Stimulated activated CD8-positive, alpha-beta memory T cell treated with anti-CD3 and anti-CD28 coated beads, Interleukin-4, amount 100 ng/mL, for 48 hours (primary cell): ENCODE measurements around the gene PXDN.
"Not testable (repeated sequence)": the region's sequence is repeated elsewhere in the genome, so short reads cannot be mapped to it uniquely, and the experiment has no call there.

Experiments
- DNase-seq: peaks from one replicate; pipeline ENCODE4 v3.0.0-alpha.2; 2020

PXDN gene

DNA sequence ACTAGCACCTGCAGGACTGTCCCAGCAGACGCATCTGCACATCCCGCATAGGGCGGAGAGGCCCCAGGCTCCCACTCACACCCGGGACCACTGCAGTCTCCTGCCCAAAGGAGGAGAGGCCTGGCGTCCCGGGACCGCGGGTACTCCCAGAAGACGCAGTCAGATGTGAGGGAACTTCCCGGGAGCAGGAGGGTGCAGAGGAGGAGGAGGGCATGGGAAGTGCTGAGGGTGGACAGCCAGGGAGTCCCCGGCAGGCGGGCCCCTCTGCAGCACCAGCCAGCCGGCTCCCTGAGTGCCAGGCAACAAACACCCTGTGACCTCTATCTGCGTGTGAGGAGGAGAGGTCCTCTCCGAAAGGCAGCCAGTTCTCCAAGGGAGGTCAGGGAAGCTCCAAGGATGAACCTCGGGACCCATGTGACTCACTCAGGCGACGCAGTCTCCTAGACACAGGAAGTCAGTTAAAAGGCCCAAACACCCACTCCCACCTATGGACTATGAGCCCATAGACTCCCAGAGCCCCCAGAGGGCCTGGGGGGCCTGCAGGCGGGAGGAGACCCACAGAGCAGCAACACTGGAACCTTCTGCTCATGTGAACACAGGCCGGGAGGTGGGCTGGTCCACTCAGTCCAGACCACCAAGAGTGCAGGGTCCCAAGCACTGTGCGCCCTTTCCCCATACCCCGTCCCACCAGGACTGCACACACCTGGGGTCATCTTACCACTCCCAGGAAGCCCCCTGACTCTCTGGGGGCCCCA, 4.2 kb downstream of the PXDN start:
- DNase-seq: no peak

DNA sequence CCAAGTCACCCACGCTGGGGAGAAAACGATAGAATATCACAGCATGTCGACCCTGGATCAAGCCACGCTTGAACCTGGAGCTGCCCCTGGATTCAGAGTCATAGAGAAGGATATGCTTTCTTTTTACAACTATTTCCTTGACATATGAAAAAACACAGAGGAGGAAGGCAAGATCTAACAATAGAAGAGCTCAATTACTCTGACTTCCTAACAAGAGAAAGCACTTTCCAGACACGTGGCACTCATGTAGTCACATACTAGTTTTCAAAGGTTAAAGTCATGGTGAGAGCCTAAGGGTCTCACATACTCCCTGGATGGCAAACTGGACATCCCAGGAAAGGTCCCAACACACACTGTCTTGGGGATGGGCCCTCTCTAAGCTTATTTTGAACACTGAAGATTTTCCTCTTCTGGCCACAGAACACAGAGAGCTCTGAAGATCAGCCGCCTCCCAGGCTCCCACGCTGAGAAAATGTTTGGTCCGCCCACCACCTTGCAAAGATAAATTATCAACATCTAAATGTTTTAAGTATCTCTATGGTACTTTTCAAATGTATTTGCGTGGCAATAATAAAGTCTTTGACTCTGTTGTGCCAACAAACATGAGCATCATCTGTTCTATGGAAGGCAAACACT, 4.9 kb downstream of the PXDN start:
- no peak for DNase-seq

DNA sequence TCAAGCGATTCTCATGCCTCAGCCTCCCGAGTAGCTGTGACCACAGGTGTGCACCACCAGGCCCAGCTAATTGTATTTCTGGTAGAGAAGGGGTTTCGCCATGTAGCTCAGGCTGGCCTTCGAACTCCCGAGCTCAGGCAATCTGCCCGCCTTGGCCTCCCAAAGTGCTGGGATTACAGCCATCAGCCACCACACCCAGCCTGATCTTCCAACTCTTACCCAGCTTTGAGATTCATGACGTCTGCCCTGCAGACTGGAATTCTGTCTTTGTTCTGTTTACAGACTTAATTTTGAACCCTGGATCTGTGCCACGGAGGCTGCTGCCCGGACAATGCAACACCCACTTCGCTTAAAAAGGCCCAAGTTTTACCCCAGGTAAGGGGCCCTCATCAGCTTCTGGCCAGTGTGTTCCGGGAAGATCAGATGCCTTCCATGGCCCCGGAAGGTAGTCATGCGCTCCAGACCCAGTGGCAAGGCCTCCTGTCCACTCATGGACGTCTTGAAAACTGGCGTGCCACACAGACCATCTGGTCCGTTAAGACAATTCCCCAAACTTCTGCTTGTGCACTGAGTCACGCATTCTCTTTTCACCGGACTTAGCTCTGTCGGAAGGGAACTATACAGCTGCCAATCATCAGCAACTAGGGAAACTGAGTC, 5.5 kb downstream of the PXDN start:
- no peak for DNase-seq

DNA sequence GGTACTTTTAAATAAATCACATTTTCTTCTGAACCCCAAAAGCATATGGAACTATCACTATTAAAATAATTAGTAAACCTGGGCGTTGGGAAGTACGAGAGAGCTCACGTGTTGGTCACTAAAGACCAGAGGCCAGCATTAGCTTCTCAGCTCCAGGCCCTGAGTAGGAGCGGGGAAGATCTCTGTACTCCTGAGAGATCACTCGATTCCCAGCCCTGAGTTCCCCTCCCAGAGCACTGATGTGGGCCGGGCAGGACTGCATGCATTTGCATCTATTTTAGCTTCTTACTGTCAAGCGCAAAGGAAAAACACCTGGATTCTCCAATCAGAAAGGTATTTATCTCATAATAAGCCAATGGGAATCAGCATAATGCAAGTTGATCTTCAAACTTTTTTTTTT, 6.2 kb downstream of the PXDN start:
- no peak for DNase-seq

DNA sequence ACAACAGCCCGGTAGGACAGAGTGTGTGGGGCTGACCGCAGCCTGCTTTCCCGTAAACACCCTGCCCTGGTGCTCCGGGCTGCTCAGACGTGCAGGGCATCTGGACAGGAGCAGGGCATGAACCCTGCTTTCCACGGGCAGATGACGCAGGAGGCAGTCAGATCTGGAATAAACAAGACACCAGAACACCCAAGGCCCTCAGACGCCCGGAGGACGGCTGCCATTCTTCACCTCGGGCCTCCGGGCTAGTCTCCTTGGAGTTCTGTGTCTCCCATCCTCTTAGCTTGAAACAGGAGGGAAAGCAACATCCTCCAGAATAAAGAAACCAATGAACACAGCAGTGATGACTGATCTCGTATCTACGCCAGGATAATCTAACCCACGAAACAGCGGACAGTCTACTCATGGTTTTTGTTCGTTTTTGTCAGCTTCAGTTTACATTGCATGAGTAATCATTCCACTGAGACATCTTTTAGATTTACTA, 7.3 kb downstream of the PXDN start:
- DNase-seq: no peak

DNA sequence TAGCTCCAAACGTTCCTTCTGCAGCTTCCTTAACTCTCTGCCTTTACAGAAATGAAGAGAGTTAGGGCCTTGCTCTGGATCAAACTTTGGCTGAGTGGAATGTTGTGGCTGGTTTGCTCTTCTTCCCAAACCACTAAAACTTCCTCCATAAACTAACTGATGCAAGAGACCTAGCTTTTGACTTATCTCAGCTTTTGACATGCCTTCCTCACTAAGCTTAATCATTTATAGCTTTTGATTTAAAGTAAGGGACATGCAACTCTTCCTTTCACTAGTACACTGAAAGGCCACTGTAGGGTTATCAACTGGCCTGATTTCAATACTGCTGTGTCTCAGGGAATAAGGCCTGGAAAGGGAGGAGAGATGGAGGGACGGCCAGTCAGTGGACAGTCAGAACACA, 8.3 kb downstream of the PXDN start:
- DNase-seq: no peak

DNA sequence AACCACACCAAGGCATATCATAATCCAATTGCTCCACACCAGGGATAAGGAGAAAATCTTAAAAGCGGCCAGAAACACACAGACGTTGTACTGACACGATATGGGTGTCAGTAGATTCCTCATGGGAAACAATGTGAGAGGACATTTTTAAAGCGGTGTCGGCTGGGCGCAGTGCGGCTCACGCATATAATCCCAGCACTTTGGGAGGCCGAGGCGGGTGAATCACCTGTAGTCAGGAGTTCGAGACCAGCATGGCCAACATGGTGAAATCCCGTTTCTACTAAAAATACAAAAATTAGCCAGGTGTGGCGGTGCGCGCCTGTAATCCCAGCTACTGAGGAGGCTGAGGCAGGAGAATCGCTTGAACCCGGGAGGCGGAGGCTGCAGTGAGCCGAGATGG, 11.0 kb downstream of the PXDN start:
- not testable (repeated sequence) for DNase-seq

DNA sequence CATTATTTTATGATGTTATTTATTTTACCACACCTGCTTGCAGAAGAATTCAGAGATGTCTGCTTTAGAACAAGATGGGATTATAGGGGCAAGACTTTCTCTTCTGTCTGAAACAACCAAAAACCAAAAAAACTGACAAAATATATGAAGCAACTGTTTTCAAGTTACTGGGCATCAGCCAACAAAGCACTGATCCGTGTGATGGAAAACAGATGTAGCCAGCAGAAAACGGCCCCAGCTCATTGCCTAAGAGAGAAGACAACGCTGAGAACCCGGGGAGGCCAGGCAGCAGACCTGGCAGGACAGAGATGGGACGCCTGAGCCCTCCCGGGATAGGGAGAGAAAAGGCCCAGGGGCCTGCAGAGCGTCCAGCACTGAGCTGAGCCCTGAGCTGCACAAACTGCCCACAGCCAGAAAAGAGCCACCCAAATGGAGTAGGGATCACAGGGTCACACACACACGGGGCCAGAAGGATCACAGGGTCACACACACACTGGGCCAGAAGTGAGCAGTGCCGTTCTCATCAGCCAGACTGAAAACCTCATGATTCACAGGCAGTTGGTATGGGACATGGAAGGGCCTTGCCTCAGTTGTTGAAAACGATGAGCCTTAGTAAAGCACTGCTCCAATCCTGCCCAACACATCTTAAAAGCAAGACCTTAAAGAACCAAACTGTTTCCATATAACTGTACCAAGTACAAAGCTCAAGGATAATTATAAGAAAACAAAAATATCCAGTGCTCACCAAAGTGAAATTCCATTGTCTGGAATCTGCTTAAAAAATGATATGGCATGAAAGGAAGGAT, 12.1 kb downstream of the PXDN start:
- no peak for DNase-seq

DNA sequence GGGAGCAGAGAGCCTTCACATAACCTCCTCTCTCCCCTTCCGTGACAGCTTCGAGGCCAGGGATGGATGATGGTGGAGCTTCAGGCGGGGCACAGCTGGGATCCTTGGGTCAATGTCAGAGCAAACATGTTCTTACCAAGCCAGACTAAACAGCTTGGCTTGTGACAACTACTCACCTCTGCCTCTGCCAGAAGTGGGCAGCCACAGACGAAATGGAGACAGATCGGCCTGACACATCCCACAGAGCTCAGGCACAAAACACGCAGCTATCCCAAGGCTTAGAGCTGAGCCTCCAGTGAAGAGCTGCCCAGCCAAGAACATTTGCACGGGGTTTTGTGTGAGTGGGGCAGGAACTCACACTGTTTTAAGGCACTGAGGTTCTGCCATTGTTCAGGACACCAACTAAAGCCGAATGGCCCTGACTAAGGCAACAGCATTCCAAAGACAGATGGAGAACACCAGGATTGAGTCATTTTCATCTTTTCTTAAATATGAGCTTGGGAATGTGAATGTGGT, 12.8 kb downstream of the PXDN start:
- DNase-seq: no peak

DNA sequence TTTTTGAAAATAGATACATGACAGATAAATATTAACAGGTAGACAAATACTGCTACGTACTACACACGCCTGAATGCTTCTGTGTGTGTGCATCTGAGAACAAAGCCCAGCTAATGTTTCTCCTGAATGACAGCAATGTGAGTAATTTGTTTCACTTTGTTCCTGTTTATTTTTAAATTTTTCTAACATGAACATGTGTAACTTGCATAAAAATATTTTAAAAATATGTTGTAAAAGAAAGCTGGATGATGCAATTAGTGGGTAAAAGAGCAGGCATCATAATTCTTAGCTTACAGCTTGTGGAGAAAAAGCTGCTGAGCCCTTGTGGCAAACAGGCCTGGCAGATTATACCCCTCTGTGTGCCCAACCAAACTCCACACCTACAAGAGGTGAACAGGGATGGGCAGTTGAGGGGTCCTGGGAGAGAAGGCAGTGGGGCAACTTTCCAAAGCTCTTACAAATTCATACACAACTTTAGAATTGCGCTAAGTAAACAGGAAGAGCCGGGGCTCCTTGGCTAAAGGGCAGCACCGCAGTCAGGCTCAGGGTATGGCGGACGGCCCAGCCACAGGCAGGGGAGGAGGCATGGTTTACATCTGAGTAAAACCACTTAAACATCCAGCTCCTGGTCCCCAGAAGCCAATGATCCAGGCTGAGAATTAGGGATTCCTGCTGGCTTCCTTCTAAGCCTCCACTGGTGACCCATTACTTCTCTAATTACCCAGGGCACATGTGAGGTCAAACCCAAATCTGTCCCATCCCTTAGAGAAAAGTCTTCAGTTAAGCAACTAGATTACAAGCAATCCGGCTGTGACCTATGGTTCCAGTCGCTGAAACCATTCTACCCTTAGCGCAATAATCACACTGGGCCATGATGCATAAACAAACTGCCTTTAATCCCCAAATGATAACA, 14.0 kb downstream of the PXDN start:
- DNase-seq: no peak

DNA sequence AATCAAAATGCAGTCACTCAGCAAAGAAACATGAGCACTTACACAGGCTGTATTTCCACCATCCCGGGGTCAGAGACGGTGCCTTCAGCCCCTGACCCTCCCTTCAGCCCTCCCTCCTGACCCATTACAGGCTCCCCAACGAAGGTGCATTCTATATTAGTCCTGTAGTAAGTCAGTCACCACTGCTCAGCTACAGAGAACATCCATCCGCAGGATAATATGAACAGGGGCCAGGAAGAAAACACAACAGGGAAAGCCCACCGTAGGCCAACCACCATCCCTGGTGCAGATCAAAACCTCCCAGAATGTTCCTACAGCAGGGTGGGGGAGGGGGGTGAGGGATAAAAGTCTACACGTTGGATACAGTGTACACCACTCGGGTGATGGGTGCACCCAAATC, 15.1 kb downstream of the PXDN start:
- no peak for DNase-seq

DNA sequence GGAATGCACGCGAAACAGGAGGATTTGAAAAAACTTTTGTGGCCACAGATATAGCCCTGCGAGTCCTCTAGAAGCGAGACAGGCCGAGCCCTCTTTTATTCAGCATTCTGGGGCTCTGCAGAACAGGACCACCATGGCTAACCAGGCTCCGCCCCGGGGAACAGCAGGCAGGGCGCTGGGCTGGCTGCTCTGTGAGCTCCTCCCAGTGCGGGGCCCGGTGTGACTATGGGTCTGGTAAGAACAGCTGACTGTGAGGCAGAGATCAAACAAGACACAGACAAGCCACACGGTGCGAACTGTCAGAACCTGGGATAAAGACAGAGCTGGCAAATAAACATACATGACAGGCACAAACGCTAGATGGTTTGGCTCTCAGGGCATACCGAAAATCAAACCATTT, 15.5 kb downstream of the PXDN start:
- no peak for DNase-seq

DNA sequence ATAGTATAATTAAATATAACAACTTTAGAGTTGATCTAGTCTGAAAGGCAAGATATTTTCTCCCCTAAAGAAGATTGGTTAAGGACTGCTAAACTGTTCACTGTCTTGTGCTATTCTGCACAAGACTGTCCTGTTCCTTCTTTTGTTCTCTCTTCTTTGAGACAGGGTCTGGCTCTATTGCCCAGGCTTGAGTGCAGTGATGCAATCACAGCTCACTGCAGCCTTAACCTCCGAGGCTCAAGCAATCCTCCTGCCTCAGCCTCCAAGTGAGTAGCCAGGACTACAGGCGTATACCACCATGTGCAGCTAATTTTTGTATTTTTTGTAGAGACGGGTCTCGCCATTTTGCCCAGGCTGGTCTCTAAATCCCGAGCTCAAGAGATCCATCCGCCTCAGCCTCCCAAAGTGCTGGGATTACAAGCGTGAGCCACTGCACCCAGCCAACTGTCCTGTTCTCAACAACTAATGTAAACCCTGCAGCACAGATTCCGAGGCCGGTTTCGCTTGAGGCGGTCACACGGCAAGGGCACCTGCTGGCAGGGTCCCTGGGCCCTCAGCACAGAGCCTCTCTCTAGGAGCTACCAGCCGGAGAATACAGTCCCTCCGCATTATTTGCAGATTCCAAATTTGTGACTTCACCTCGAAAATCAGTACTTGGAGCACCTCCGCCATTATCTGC, 16.4 kb downstream of the PXDN start:
- DNase-seq: peak; percentile 8

DNA sequence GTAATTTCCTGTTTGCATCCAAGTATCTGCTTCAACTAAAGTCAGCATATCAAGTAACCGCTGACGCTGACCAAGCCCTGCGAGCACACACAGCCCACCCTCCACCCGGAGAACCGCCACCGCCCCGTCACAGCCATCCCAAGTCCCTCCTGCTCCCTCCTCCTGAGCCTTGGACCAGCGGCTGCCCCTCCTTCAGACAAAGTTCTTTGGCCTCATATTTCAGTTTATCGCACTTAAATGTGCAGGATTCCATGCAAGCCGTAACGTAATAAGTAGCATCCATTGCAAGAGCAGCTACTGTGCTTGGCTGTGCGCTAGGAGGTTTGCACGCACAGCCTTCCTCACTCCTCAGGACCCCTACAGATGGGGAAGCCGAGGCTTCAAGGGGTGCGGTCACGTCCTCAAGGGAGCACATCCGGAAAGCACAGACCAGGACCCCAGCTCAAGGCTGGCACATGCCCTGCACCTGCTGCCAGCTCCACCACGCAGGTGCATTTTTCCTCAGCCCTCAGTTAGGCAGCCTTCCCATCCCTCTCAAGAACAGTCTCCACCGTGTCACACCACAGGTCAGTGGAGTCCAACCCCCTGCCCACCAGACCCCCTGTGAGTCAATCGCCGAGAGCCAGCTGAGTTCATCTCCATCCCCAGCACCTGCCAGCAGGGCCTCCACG, 17.1 kb downstream of the PXDN start:
- DNase-seq: peak; percentile 14

DNA sequence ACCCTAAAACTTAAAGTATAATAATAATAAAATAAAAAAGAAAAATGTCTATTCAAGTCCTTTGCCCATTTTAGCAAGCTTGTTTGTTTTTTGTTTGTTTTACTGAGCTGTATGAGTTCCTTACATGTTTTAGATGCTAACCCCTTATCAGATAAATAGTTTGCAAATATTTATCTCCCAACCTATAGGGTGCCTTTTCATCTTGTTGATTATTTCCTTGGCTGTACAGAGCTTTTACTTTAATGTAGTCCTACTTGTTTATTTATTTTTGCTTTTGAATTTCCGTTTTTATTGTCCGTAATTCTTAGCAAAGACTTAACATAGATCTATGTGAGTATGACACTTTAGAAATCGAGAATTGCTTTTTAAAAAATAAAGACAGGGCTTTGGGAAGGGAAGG, 17.8 kb downstream of the PXDN start:
- no peak for DNase-seq

DNA sequence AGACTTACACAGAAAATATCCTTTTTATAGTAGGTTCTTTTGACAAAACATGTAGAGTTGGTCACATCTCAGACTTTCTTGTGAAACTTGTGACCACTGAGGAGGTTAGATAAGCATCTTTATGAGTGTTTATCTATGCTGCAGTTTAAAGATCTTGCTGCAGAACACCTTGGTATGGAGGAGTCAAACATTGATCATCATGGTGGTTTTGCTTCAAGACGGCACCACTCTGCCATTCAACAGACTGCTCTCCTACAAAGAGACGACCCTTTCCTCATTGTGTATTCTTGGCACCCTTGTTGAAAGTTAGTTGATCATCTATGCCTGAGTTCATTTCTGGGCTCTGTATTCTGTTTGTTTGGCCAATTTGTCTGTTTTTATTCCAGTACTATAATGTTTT, 20.0 kb downstream of the PXDN start:
- not testable (repeated sequence) for DNase-seq

DNA sequence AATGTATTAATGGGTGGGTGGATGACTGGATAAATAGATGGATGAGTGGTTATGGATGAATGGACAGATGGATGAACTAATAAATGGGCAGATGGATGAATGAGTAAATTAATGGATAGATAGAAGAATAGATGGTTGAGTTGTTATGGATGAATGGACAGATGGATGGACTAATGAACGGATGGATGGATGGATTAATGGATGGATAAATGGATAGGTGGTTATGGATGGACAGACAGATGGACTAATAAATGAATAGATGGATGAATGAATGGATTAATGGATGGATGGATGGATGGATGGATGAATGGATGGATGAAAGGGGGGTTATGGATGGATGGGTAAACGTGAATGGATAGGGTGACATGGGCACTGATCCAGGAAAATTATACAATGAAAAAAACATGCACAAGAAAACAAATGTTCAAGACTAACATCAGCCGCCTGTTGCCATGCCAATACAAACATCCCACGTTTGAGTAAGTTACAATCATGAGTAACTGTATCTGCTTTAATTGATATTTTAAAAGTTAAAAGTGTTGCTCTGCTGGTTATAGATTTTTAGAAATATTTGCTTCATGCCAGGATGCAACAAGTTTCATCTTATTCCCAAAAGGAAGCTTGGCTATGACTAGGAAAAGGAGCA, 20.8 kb downstream of the PXDN start:
- DNase-seq: no peak

DNA sequence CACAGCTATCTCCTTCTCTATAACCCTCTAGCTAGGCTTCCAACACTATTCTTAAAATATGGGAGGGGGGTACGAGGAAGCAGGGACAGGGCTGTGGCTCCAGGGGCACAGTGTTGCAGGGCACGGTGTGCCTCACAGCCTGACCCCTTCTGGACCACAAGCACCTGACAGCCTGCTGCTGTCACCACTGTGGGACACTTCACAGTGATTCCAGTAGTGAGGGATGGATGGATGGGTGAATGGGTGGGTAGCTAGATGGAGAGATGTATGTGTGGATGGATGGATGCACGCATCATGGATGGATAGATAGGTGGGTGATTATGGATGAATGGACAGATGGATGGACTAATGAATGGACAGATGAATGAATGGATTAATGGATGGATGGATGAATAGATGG, 21.6 kb downstream of the PXDN start:
- no peak for DNase-seq

DNA sequence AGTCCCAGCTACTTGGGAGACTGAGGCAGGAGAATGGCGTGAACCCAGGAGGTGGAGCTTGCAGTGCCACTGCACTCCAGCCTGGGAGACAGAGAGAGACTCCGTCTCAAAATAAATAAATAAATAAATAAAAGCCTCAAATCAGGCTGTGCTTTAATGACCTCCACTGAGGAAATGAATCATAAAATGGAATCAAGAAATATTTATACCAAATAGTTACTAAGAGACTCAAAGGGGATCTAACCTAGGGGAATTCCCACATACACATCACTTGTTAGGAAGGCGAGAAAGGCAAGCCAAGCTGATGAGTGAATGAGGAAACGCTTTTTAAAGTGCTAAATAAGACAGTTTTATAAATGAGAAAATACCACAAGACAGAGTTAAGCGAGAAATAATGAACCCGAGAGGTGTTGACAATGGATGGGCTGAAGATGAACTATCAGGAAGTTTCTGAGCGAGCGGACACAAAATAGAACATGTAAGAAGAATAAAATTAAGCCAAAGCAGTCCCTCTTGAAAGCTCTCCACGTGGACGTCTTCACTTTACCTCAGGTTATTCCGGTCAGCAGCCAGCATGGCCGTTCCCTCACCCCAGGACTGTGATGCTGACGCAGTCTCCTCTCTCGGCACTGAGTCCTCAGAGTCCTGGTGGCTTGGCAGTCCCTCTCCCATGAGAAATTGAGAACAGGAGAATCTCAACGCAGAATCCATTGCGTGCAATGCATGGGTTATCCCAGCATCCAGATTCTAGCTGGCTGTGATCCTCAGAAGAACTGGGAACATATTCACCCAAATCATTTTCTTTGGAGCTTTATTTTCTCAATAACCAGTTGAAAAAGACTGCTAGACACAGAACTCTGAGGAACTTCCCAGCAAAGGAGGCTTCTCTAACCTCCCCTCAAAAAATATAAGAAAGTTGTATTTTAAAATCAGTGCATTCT, 22.3 kb downstream of the PXDN start:
- no peak for DNase-seq
